ENCODE measurements around the gene MSL1.
A peak's percentile ranks its signal among the peaks of the same experiment; 100 is the strongest.

Gene MSL1

GRCh38 chr17:40173091-40173777, 51.5 kb downstream of the MSL1 start:
- H3K36me3 ChIP-seq (ENCODE audit: control insufficient read depth, insufficient read depth, low read length): peaks cover 8% of the 10 kb centered on the region

DNA sequence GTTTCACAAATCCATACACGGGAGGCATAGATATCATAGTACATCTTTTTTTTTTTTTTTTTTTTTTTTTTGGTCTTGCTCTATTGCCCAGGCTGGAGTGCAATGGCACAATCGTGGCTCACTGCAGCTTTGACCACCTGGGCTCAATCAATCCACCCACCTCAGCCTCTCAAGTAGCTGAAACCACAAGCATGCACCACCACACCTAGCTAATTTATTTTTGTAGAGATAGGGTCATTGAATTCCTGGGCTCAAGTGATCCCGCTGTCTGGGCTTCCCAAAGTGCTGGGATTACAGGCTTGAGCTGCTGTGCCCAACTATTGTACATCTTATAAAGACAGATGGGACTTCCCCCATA, 52.0 kb downstream of the MSL1 start:
- Histone ChIP-seq H2BK120ac (ENCODE audit: low read depth, low read length) (no peak overlapping the region), H2BK5ac (ENCODE audit: low read length) (no peak overlapping the region), H3K79me2 (ENCODE audit: control insufficient read depth, insufficient read depth, low read length) (no peaks in the 10 kb centered on the region), H3K36me3 (ENCODE audit: control insufficient read depth, insufficient read depth, low read length) (peaks cover 8% of the 10 kb centered on the region), H3K4me2 (ENCODE audit: low read length) (no peak overlapping the region), H4K8ac (ENCODE audit: low read depth, low read length) (no peak overlapping the region), H3K27me3 (ENCODE audit: insufficient read depth, low read length, poor library complexity) (no peaks in the 10 kb centered on the region), H2BK15ac (replicated peaks; ENCODE audit: low read depth) (no peak overlapping the region), H3K4me3 (ENCODE audit: low read length) (no peak overlapping the region), H3K27ac (ENCODE audit: low read depth, low read length) (no peak overlapping the region), H4K5ac (ENCODE audit: low read length) (no peak overlapping the region), H3K79me1 (ENCODE audit: low read length) (no peaks in the 10 kb centered on the region), H3K4me1 (ENCODE audit: control insufficient read depth, low read depth, low read length) (no peaks in the 10 kb centered on the region), H3K56ac (ENCODE audit: low read length) (no peak overlapping the region), H3K9ac (ENCODE audit: low read length) (no peak overlapping the region), H2AK5ac (ENCODE audit: low read length) (no peak overlapping the region), H3K23ac (ENCODE audit: low read length) (no peak overlapping the region), H3K18ac (ENCODE audit: low read length) (no peak overlapping the region), H3K4ac (ENCODE audit: low read depth, low read length) (no peak overlapping the region)
- DNase-seq: no peak
- no CpG with 5 or more reads among the region's 3 CpGs for WGBS (ENCODE audit: extremely low coverage, insufficient coverage, low lambda C conversion rate)

More at GRCh38 chr17:40173091-40173777, 51.5 kb downstream of the MSL1 start:
- Histone ChIP-seq H3K79me2 (ENCODE audit: control insufficient read depth, insufficient read depth, low read length) (no peaks in the 10 kb centered on the region), H3K4me1 (ENCODE audit: control insufficient read depth, low read depth, low read length) (no peaks in the 10 kb centered on the region), H3K18ac (ENCODE audit: low read length) (no peak overlapping the region), H4K8ac (ENCODE audit: low read depth, low read length) (no peak overlapping the region), H2BK120ac (ENCODE audit: low read depth, low read length) (no peak overlapping the region), H3K4ac (ENCODE audit: low read depth, low read length) (no peak overlapping the region), H3K9ac (ENCODE audit: low read length) (no peak overlapping the region), H2BK5ac (ENCODE audit: low read length) (no peak overlapping the region), H3K4me2 (ENCODE audit: low read length) (no peak overlapping the region), H3K27me3 (ENCODE audit: insufficient read depth, low read length, poor library complexity) (no peaks in the 10 kb centered on the region), H3K56ac (ENCODE audit: low read length) (no peak overlapping the region), H2AK5ac (ENCODE audit: low read length) (no peak overlapping the region), H2BK15ac (replicated peaks; ENCODE audit: low read depth) (no peak overlapping the region), H4K5ac (ENCODE audit: low read length) (no peak overlapping the region), H3K27ac (ENCODE audit: low read depth, low read length) (no peak overlapping the region), H3K23ac (ENCODE audit: low read length) (no peak overlapping the region), H3K4me3 (ENCODE audit: low read length) (no peak overlapping the region), H3K79me1 (ENCODE audit: low read length) (no peaks in the 10 kb centered on the region)
- no CpG with 5 or more reads among the region's 4 CpGs for WGBS (ENCODE audit: extremely low coverage, insufficient coverage, low lambda C conversion rate)
- no peak for DNase-seq

- H3K27ac ChIP-seq (ENCODE audit: low read depth, low read length): no peak overlapping the region
- no peak overlapping the region for H2AK5ac ChIP-seq (ENCODE audit: low read length)
- no peak overlapping the region for H3K56ac ChIP-seq (ENCODE audit: low read length)
- H3K18ac ChIP-seq (ENCODE audit: low read length): no peak overlapping the region
- H3K4me3 ChIP-seq (ENCODE audit: low read length): no peak overlapping the region
- no peak overlapping the region for H3K4ac ChIP-seq (ENCODE audit: low read depth, low read length)
- no peaks in the 10 kb centered on the region for H3K4me1 ChIP-seq (ENCODE audit: control insufficient read depth, low read depth, low read length)
- peaks cover 6% of the 10 kb centered on the region for H3K36me3 ChIP-seq (ENCODE audit: control insufficient read depth, insufficient read depth, low read length)
- H3K23ac ChIP-seq (ENCODE audit: low read length): no peak overlapping the region
- H3K27me3 ChIP-seq (ENCODE audit: insufficient read depth, low read length, poor library complexity): no peaks in the 10 kb centered on the region
- no peak overlapping the region for H2BK5ac ChIP-seq (ENCODE audit: low read length)
- no peaks in the 10 kb centered on the region for H3K79me2 ChIP-seq (ENCODE audit: control insufficient read depth, insufficient read depth, low read length)
- H4K5ac ChIP-seq (ENCODE audit: low read length): no peak overlapping the region
- no peak overlapping the region for H3K9ac ChIP-seq (ENCODE audit: low read length)
- no peak overlapping the region for H2BK15ac ChIP-seq (replicated peaks; ENCODE audit: low read depth)
- H2BK120ac ChIP-seq (ENCODE audit: low read depth, low read length): no peak overlapping the region
- H3K4me2 ChIP-seq (ENCODE audit: low read length): no peak overlapping the region
- WGBS (ENCODE audit: extremely low coverage, insufficient coverage, low lambda C conversion rate): no CpG with 5 or more reads among the region's 1 CpG
- no peak overlapping the region for H4K8ac ChIP-seq (ENCODE audit: low read depth, low read length)
- DNase-seq: peak; percentile 28
- no peaks in the 10 kb centered on the region for H3K79me1 ChIP-seq (ENCODE audit: low read length)
Measured at GRCh38 chr17:40174514-40174913, 52.7 kb downstream of the MSL1 start.

GRCh38 chr17:40175928-40176753, 54.4 kb downstream of the MSL1 start:
- Histone ChIP-seq H3K9ac (ENCODE audit: low read length) (no peak overlapping the region), H3K18ac (ENCODE audit: low read length) (no peak overlapping the region), H4K8ac (ENCODE audit: low read depth, low read length) (no peak overlapping the region), H3K4ac (ENCODE audit: low read depth, low read length) (no peak overlapping the region), H3K4me2 (ENCODE audit: low read length) (no peak overlapping the region), H2BK120ac (ENCODE audit: low read depth, low read length) (no peak overlapping the region), H3K36me3 (ENCODE audit: control insufficient read depth, insufficient read depth, low read length) (peaks cover 2% of the 10 kb centered on the region), H3K27me3 (ENCODE audit: insufficient read depth, low read length, poor library complexity) (no peaks in the 10 kb centered on the region), H3K4me3 (ENCODE audit: low read length) (no peak overlapping the region), H3K27ac (ENCODE audit: low read depth, low read length) (no peak overlapping the region), H3K79me2 (ENCODE audit: control insufficient read depth, insufficient read depth, low read length) (no peaks in the 10 kb centered on the region), H3K23ac (ENCODE audit: low read length) (no peak overlapping the region), H3K79me1 (ENCODE audit: low read length) (no peaks in the 10 kb centered on the region), H3K56ac (ENCODE audit: low read length) (no peak overlapping the region), H2BK15ac (replicated peaks; ENCODE audit: low read depth) (no peak overlapping the region), H3K4me1 (ENCODE audit: control insufficient read depth, low read depth, low read length) (no peaks in the 10 kb centered on the region), H4K5ac (ENCODE audit: low read length) (no peak overlapping the region), H2BK5ac (ENCODE audit: low read length) (no peak overlapping the region), H2AK5ac (ENCODE audit: low read length) (no peak overlapping the region)
- WGBS (ENCODE audit: extremely low coverage, insufficient coverage, low lambda C conversion rate): 100% methylated on average over 1 of the region's 7 CpGs
- peak; percentile 29 for DNase-seq

- Histone ChIP-seq H3K79me1 (ENCODE audit: low read length) (no peaks in the 10 kb centered on the region), H3K9ac (ENCODE audit: low read length) (no peak overlapping the region), H4K8ac (ENCODE audit: low read depth, low read length) (no peak overlapping the region), H3K23ac (ENCODE audit: low read length) (no peak overlapping the region), H2AK5ac (ENCODE audit: low read length) (no peak overlapping the region), H3K4me3 (ENCODE audit: low read length) (no peak overlapping the region), H3K79me2 (ENCODE audit: control insufficient read depth, insufficient read depth, low read length) (no peaks in the 10 kb centered on the region), H2BK15ac (replicated peaks; ENCODE audit: low read depth) (no peak overlapping the region), H3K27me3 (ENCODE audit: insufficient read depth, low read length, poor library complexity) (no peaks in the 10 kb centered on the region), H3K4me2 (ENCODE audit: low read length) (no peak overlapping the region), H2BK120ac (ENCODE audit: low read depth, low read length) (no peak overlapping the region), H2BK5ac (ENCODE audit: low read length) (no peak overlapping the region), H3K27ac (ENCODE audit: low read depth, low read length) (no peak overlapping the region), H3K56ac (ENCODE audit: low read length) (no peak overlapping the region), H4K5ac (ENCODE audit: low read length) (no peak overlapping the region), H3K4ac (ENCODE audit: low read depth, low read length) (no peak overlapping the region), H3K18ac (ENCODE audit: low read length) (no peak overlapping the region), H3K36me3 (ENCODE audit: control insufficient read depth, insufficient read depth, low read length) (no peaks in the 10 kb centered on the region), H3K4me1 (ENCODE audit: control insufficient read depth, low read depth, low read length) (no peaks in the 10 kb centered on the region)
- WGBS (ENCODE audit: extremely low coverage, insufficient coverage, low lambda C conversion rate): no CpG with 5 or more reads among the region's 2 CpGs
- no peak for DNase-seq
Measured at GRCh38 chr17:40176754-40177110, 55.0 kb downstream of the MSL1 start.
